IPS DF 6.9 (cell line): Measurements from ENCODE around the gene CORO1C.

Experiments
- DNase-seq: peaks from one replicate; pipeline ENCODE4 v3.0.0-alpha.2; 2013; ENCODE audit warnings: low read depth, low spot score
- H3K27ac ChIP-seq: one replicate; pipeline ENCODE4 v1.5.1; 2013; ENCODE audit warnings: low read length, control low read depth
- H3K27me3 ChIP-seq: 2 replicates; pipeline ENCODE4 v1.6.1; 2013; ENCODE audit warnings: mild to moderate bottlenecking, low read length; ENCODE audit not compliant: control insufficient read depth, insufficient read depth
- H3K36me3 ChIP-seq: 2 replicates; pipeline ENCODE4 v1.6.1; 2013; ENCODE audit warnings: low read length; ENCODE audit not compliant: control insufficient read depth, insufficient read depth
- H3K4me1 ChIP-seq: 2 replicates; pipeline ENCODE4 v1.6.1; 2013; ENCODE audit warnings: low read length; ENCODE audit not compliant: control insufficient read depth, insufficient read depth
- H3K4me3 ChIP-seq: 2 replicates; pipeline ENCODE4 v1.5.1; 2013; ENCODE audit warnings: mild to moderate bottlenecking, low read length
- H3K9me3 ChIP-seq: 2 replicates; pipeline ENCODE4 v1.6.1; 2013; ENCODE audit warnings: low read length, inconsistent platforms; ENCODE audit not compliant: control insufficient read depth, insufficient read depth
- WGBS: extraction: QIAGEN DNeasy Blood & Tissue Kit; methylation state at CpG from one replicate; pipeline ENCODE4 v1.1.7; 2013; ENCODE audit warnings: mixed read lengths, missing lambda C conversion rate; ENCODE audit not compliant: insufficient read length, insufficient coverage; 5-methylcytosine and 5-hydroxymethylcytosine counted together

The CORO1C gene

GRCh38 chr12:108689314-108690190 lies 41.8 kb downstream of the CORO1C start:
- Histone ChIP-seq H3K27me3 (no peaks in the 10 kb centered on the region), H3K36me3 (0 out of 2 replicates have a peak, but pooled peaks cover 2% of the 10 kb centered on the region), H3K27ac (no peak overlapping the region), H3K4me3 (no peak overlapping the region), H3K9me3 (no peaks in the 10 kb centered on the region), H3K4me1 (peaks cover 9% of the 10 kb centered on the region; the same call in 1 of the 2 replicates)
- DNase-seq: no peak
- WGBS: no CpG with 5 or more reads among the region's 7 CpGs

DNA sequence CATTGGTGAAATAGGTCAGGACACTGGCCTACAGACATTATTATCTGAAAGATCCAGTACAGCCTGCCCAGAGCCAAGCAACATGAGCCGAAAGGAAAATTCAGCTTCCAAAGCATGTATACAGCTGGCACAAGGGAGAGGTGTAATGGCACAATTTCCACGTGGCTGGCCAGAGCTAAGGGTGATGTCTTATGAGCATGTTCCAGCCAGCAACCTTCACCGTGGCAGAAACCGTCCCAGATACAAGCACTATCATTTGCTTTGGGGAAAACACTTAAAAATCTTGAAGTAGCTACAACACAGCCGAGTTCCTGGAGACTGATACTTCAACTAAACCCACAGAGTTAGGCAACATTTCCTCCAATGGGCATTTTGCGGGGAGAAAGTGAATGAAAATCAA lies 44.5 kb downstream of the CORO1C start:
- no CpG with 5 or more reads among the region's 6 CpGs for WGBS
- no peak overlapping the region for H3K4me3 ChIP-seq

GRCh38 chr12:108685469-108686260 lies 45.7 kb downstream of the CORO1C start:
- no peak for DNase-seq
- 0 out of 2 replicates have a peak, but pooled peaks cover 2% of the 10 kb centered on the region for H3K36me3 ChIP-seq
- H3K4me3 ChIP-seq: no peak overlapping the region
- no peaks in the 10 kb centered on the region for H3K27me3 ChIP-seq
- no peaks in the 10 kb centered on the region for H3K4me1 ChIP-seq
- H3K9me3 ChIP-seq: no peaks in the 10 kb centered on the region
- no CpG with 5 or more reads among the region's 4 CpGs for WGBS
- H3K27ac ChIP-seq: no peak overlapping the region

More for the DNA sequence above, 44.5 kb downstream of the CORO1C start:
- no peak overlapping the region for H3K27ac ChIP-seq
- peaks cover 3% of the 10 kb centered on the region; the same call in 1 of the 2 replicates for H3K4me1 ChIP-seq
- DNase-seq: no peak
- H3K36me3 ChIP-seq: 0 out of 2 replicates have a peak, but pooled peaks cover 2% of the 10 kb centered on the region
- no peaks in the 10 kb centered on the region for H3K9me3 ChIP-seq
- H3K27me3 ChIP-seq: no peaks in the 10 kb centered on the region

GRCh38 chr12:108683906-108684556 lies 47.3 kb downstream of the CORO1C start:
- no peak overlapping the region for H3K27ac ChIP-seq
- H3K9me3 ChIP-seq: no peaks in the 10 kb centered on the region
- no peaks in the 10 kb centered on the region for H3K27me3 ChIP-seq
- H3K36me3 ChIP-seq: 0 out of 2 replicates have a peak, but pooled peaks cover 2% of the 10 kb centered on the region
- no peak overlapping the region for H3K4me3 ChIP-seq
- DNase-seq: no peak
- H3K4me1 ChIP-seq: no peaks in the 10 kb centered on the region
- no CpG with 5 or more reads among the region's 4 CpGs for whole genome bisulfite sequencing

- Histone ChIP-seq H3K4me3 (no peak overlapping the region), H3K9me3 (no peaks in the 10 kb centered on the region), H3K4me1 (no peaks in the 10 kb centered on the region), H3K27me3 (no peaks in the 10 kb centered on the region), H3K36me3 (no peaks in the 10 kb centered on the region; the same call in 1 of the 2 replicates), H3K27ac (no peak overlapping the region)
- no CpG with 5 or more reads among the region's 1 CpG for WGBS
- no peak for DNase-seq
Observed at GRCh38 chr12:108681317-108681716, 50.0 kb downstream of the CORO1C start.

DNA sequence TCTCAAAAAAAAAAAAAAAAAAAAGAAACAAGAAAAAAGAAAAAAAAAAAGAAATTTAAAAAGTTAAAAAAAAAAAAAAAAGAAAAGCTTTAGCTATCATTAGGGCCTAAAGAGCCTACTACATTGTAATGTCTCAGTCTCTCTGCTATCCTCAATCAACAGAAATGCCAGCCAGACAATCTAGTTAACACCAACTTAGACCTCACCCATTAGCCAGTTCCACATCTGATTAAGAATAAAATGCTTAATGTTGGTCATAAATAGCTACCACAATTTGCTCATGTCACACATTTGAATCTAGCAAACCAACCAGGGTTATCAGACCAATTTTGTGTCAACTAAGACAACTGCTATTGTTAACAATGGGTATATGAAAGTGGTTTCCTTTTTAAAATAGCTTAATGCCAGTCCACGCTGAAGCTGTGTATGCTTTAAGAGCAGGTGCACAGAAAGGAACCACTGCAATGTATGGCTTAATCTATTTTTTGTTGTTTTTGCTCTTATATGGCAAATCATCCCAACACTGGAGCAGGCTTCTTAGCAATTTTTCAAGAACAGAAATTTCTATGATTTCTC lies 52.1 kb downstream of the CORO1C start:
- Histone ChIP-seq H3K4me1 (no peaks in the 10 kb centered on the region), H3K27ac (no peak overlapping the region), H3K4me3 (no peak overlapping the region), H3K27me3 (no peaks in the 10 kb centered on the region; the same call in 1 of the 2 replicates), H3K36me3 (no peaks in the 10 kb centered on the region; the same call in 1 of the 2 replicates), H3K9me3 (no peaks in the 10 kb centered on the region)
- DNase-seq: no peak
- WGBS: no CpG with 5 or more reads among the region's 1 CpG

DNA sequence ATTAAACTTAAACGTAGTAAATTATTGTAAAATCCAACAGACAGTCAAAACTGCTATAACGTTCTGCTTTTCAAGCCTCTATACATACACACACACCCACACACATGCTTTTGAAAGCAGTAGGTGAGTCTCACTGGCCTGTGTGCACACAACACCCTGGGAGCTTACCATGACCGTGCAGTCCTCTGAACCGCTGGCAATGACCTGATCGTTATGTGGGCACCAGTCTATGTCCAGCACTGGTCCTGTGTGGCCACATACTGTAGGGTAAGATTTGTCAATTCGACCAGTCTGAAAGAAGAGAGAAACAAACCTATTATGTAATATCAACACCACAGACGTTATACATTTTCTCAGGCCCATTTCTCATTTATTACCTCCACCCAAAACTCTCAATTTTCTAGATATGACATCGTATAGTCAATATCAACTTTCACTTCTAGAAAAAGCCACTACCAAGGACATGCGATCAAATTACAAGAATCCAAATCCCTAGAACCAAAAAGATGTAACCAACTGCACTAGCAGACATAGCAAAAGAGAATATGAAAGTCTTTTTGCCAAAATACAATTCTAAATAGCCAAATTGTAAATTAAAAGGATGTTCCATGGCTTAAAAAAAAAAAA lies 53.1 kb downstream of the CORO1C start:
- H3K27me3 ChIP-seq: no peaks in the 10 kb centered on the region; the same call in 1 of the 2 replicates
- DNase-seq: no peak
- no peaks in the 10 kb centered on the region; the same call in 1 of the 2 replicates for H3K36me3 ChIP-seq
- H3K4me1 ChIP-seq: no peaks in the 10 kb centered on the region
- whole genome bisulfite sequencing: 100% methylated on average over 3 of the region's 9 CpGs
- no peaks in the 10 kb centered on the region for H3K9me3 ChIP-seq
- no peak overlapping the region for H3K4me3 ChIP-seq
- H3K27ac ChIP-seq: no peak overlapping the region

GRCh38 chr12:108677381-108677780 lies 53.9 kb downstream of the CORO1C start:
- no peaks in the 10 kb centered on the region; the same call in 1 of the 2 replicates for H3K27me3 ChIP-seq
- H3K4me3 ChIP-seq: no peak overlapping the region
- WGBS: no CpG with 5 or more reads among the region's 3 CpGs
- no peak overlapping the region for H3K27ac ChIP-seq
- no peak for DNase-seq
- H3K36me3 ChIP-seq: no peaks in the 10 kb centered on the region; the same call in 1 of the 2 replicates
- no peaks in the 10 kb centered on the region for H3K4me1 ChIP-seq
- no peaks in the 10 kb centered on the region for H3K9me3 ChIP-seq

DNA sequence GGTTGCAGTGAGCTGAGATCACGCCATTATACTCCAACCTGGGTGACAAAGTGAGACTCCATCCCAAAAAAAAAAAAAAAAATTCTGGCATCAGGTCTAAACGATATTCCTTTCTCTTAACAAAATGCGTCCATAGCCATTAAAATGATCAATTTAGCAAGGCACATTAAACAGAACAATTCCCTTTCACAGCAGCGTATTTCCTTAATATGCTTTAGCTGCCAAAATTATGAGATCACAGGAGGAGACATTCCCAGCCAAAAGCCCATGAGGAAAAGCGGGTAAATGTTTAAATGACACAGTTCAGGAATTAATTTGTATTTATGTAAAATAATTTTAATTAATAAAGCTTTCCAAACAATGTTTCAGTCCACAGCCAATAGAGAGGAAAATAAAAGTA lies 54.6 kb downstream of the CORO1C start:
- H3K4me1 ChIP-seq: no peaks in the 10 kb centered on the region
- H3K4me3 ChIP-seq: no peak overlapping the region
- no peak for DNase-seq
- no peaks in the 10 kb centered on the region for H3K9me3 ChIP-seq
- no peak overlapping the region for H3K27ac ChIP-seq
- H3K27me3 ChIP-seq: no peaks in the 10 kb centered on the region; the same call in 1 of the 2 replicates
- no CpG with 5 or more reads among the region's 5 CpGs for WGBS
- no peaks in the 10 kb centered on the region; the same call in 1 of the 2 replicates for H3K36me3 ChIP-seq
